Fibroblast of skin of right quadriceps (primary cell): Measurements from ENCODE around the gene SDCCAG8.
A peak's percentile ranks its signal among the peaks of the same experiment; 100 is the strongest.

Source experiments
- DNase-seq: peaks from one replicate; pipeline ENCODE4 v3.0.0-alpha.2; 2013

SDCCAG8 gene

DNA sequence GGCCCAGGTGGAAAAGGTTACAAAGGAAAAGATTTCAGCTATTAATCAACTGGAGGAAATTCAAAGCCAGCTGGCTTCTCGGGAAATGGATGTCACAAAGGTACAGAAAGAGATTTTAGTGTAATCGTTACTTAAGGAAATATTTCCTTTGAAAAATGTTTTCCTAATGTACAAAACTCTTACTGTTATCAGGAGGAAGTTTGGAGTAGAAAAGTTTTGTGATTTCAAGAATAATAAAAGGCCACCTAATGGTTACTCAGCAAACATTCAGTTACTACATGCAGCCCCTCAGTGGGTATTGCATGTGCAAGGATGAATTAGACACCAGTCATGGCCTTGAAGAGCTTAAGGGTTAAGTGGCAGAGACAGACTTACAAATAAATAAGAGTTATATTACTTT is 85.2 kb downstream of the SDCCAG8 start:
- DNase-seq, result no peak

DNA sequence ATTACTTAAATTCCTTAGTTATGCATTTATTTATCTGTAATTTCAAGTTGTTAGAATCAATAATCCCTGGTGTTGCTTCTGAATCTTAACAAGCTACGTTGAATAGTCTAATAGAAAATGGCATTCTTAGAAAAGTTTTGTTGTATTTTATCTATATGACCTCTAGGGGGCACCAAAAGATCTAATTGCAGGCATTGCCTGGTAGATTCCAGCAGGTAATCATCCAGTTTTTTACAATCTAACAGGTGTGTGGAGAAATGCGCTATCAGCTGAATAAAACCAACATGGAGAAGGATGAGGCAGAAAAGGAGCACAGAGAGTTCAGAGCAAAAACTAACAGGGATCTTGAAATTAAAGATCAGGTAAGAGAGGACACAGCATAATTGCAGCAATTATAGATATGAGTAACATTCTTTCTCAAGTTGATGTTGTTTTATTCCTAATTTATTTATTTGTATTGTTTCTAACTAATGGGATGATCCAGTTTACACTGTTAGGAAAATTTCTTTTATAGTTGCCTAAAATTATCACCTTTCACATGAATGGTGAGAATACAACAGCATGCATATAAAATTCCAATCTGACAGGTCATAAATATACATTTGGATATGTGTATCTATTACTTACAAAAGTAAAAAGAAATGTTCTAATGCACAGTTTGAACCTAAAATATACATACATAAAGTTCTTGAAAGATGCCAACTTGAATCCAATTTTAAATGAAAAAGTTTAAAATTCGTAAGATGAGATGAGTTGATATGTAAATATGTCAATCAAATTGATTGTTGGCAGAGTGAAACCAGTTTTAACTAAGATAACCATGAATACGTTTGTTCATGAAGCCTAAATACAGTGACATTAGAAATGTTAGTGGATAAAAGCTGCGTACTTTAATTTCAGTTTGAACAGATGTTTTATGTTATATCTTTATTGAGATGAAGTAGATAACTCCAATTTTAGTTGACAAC is 88.4 kb downstream of the SDCCAG8 start:
- DNase-seq, result peak; percentile 29

DNA sequence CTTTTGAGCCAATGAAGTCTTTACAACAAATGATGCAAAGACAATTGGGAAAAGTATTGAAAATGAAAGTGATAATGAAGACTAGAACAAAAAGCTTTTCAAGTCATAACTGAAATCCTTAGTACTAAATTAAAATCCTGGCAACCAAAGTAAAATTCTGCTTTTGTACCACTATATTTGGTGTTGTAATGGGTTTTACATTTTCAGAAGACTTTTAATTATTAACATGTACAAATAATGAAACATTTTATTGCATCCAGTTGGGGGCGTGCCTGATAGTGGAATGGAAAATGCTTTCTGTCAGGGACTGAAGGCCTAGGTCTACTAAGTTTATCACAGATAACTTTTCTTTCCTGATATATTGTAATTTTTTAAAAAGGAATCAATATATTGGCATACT is 89.4 kb downstream of the SDCCAG8 start:
- DNase-seq, result peak; percentile 34

DNA sequence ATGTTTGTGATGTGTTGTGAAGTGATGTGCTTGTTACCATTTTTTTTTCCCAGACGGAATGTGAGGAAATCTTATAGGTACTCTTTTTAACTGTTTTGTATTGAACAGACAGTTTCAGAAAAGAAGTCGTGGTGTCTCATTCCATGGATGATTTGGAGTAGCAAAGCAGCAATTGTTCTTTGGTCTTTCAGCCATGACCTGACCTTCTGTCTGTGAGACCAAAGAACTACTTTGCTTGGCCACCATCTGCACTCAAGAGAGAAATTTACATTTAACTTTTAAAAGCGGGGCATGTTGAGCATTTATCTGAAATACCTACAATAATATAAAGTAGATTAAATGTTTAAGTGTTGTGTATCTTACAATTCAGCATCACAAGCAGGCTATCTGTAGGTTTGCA is 90.2 kb downstream of the SDCCAG8 start:
- DNase-seq, result no peak

GRCh38 chr1:243346468-243346867 is 90.6 kb downstream of the SDCCAG8 start:
- no peak for DNase-seq

GRCh38 chr1:243348331-243348730 is 92.5 kb downstream of the SDCCAG8 start:
- DNase-seq, result no peak

DNA sequence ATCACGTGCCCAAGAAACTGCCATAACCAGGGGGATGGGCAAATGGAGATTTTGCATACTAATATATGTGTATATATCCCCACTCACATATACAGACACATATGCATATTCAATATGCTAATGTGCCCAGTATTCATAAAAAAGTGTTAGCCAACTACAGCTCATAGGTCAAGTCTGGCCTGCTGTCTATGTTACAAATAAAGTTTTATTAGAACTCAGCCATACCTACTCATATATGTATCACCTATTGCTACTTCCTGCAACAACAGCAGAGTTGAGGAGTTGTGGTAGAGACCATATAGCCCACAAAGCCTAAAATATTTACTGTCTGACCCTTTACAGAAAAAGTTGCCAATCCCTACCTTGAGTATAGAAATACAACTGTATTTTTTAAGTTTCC is 93.3 kb downstream of the SDCCAG8 start:
- DNase-seq, result no peak

DNA sequence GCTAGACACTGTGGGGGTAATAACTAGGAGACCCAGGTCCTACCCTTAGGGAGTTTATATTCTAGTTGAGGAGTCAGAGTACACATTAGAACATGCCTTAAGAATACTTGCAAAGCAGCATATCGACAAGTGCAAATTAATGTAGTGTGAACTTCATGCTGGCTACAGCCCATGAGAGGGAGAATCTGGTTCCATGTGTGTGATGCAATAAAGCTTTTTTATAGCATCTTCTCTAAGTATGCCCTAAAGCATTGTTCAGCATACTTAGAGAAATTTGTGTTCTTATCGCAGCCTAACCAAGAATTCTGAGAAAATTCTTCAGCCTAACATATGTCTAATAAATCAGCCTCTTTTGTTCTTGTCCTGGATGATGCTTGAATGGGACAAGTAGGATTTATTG is 95.5 kb downstream of the SDCCAG8 start:
- DNase-seq, result no peak

- DNase-seq, result no peak
These were observed 98.8 kb downstream of the SDCCAG8 start for GRCh38 chr1:243354511-243355153.

- no peak for DNase-seq
These were observed 108.0 kb downstream of the SDCCAG8 start for GRCh38 chr1:243363832-243364231.

- no peak for DNase-seq
These were observed 108.5 kb downstream of the SDCCAG8 start for GRCh38 chr1:243364330-243364729.

DNA sequence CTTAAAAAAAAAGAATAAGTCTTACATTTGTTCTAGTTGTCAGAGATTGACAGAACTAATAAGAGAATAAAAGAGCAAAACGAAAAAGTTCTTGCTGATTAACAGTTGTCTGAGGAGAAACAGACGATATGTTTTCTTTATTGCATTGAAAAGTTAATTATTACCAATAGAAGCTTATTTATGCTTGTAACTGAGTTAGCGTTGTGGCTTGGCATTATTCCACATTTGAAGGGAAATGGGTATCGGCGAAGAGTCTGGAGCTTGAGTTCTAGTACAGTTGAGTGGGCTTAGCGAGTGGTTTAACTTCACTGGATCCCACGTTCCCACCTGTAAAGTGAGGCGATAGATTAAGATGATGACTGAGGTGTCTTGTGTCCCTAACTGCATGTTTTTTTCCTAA is 109.0 kb downstream of the SDCCAG8 start:
- no peak for DNase-seq

GRCh38 chr1:243367314-243367713 is 111.5 kb downstream of the SDCCAG8 start:
- no peak for DNase-seq

DNA sequence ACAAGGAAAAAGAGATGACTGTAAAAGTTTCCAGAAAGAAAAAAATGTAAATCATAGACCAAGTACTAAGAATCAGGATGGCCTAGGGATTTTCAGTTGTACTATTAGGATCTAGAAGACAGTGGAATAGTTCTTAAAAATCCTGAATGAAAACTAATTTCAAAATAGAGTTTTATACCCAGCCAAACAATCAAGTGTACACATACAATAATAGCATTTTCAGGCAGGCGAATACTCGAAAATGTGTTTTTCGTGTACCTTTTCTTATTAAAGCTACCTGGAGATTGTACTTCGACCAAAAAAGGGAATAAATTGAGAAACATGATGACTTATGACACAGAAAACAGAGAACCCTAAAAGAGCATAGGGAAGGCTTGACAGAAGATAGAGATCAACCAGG is 118.6 kb downstream of the SDCCAG8 start:
- no peak for DNase-seq

DNA sequence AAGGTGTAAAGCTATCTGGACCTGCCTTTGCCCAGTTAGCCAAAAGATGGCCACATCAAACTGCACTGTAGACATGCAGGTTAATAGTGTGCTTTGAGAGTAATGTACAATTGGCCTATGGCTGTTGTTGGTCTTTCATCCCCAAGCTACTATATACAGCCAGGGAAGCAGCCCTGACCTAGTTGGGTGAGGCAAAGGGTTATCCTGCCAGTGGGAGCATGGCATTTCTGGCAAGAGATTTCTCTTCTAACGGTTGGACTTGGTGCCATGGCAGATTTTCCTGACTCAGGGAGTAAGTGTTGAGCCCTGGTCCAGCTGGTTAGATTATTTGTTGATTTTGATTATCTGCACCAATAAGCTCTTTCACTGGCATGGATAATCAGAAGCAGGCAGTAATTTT is 119.8 kb downstream of the SDCCAG8 start:
- no peak for DNase-seq

- no peak for DNase-seq
These were observed 122.8 kb downstream of the SDCCAG8 start for GRCh38 chr1:243378669-243379068.

GRCh38 chr1:243379208-243379607 is 123.4 kb downstream of the SDCCAG8 start:
- DNase-seq, result no peak

DNA sequence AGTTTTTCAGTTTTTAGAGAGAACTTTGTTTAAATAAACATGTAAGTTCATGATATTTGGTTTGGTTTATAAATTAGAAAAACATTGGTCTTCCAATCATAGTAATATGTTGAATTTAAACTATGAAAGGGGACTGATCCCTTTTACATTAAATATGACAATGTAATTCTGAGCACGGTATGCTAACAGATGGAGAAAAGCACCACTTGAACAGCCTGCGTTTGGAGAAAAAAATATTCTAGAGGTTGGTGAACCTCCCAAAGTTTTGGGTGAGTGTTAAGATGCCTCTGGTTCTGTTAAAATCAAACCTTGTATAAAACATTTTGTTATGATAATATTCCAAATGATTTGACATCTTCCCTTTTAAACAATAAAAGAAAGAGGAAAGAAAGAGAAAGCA is 123.9 kb downstream of the SDCCAG8 start:
- DNase-seq, result no peak

DNA sequence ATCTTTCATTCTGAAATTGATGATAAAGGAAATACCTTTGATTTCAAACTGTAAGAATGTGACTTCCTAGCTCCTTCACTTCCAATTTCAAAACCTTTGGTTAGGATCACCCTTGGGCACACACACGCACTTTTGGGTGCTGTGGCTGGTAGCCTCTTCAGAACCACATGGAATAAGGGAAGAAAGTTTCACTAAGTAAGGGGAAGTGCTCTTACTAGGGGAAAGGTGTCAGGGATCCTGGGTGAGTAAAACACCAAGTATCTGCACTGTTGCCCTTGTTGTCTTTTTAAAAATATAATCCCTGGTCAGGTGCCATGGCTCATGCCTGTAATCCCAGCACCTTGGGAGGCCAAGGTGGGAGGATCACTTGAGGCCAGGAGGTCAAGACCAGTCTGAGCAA is 132.4 kb downstream of the SDCCAG8 start:
- DNase-seq, result no peak

GRCh38 chr1:243390162-243390791 is 134.4 kb downstream of the SDCCAG8 start:
- DNase-seq, result no peak

GRCh38 chr1:243391355-243391754 is 135.5 kb downstream of the SDCCAG8 start:
- no peak for DNase-seq

DNA sequence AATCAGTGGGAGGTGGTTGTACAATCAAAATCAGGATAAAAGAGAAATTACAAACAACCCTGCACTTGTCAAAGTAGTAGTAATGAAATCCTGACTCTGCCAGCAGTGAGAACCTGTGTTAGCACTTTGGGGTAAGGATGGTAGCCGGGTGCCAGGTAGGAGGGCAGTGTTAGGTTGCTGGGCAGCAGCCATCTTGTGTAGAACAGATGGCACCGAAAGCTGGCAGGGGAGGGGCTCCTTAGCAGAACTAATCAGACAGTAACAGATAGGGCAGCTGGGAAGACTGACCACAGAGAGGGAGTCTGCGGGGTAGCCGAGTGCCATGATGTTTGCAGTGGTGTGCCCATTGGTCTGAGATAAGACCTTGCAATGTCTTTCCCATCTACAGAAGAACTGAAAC is 137.3 kb downstream of the SDCCAG8 start:
- no peak for DNase-seq

- no peak for DNase-seq
These were observed 138.2 kb downstream of the SDCCAG8 start for GRCh38 chr1:243394066-243394465.
